Measurements from ENCODE around the gene MKNK2. TPM values are rescaled to one million over a fixed set of nuclear protein-coding genes. Genes with fewer than 3 reads are reported as not detected.

The MKNK2 gene
- total and polyA plus RNA-seq, 10 of the 15 experiments (the other 5 are each of a cell fraction or from before 2014, with no cell fraction given): 9.6 to 365 (median 69.9) TPM

- TF ChIP-seq MAX (IDR thresholded peaks at IDR 0.05; ENCODE audit: low read depth, low read length) (peak; percentile 90), EGR1 (IDR thresholded peaks at IDR 0.05; ENCODE audit: borderline replicate concordance in 1 of 2, low read depth in 2 of 2, low read length in 2 of 2) (peak in 1 of 2 experiments; percentile 41; a peak in 1 of 3 replicates), POLR2AphosphoS2 (IDR thresholded peaks at IDR 0.05; ENCODE audit: low read depth, low read length) (0 out of 2 replicates have a peak, but pooled peaks have one; percentile 56), NRF1 (conservative IDR thresholded peaks at IDR 0.05; ENCODE audit: low read depth, low read length) (peak; percentile 48), NFIC (IDR thresholded peaks at IDR 0.05; ENCODE audit: low read depth, low read length) (no peak), ZBTB11 (CRISPR knock-in tag; IDR thresholded peaks at IDR 0.05) (no peak), CBFB (IDR thresholded peaks at IDR 0.05; ENCODE audit: low read depth) (peak; percentile 26; the same call in 1 of the 2 replicates), SMAD1 (IDR thresholded peaks at IDR 0.05; ENCODE audit: low read depth, partially characterized antibody) (peak; percentile 1), POLR2AphosphoS5 (IDR thresholded peaks at IDR 0.05; ENCODE audit: low read length) (no peak), BMI1 (IDR thresholded peaks at IDR 0.05; ENCODE audit: borderline replicate concordance) (no peak), PAX5 (IDR thresholded peaks at IDR 0.05; ENCODE audit: borderline replicate concordance, low read depth, low read length) (0 out of 2 replicates have a peak, but pooled peaks have one; percentile 29), USF2 (IDR thresholded peaks at IDR 0.05; ENCODE audit: borderline replicate concordance, low read depth, low read length) (no peak), PRDM15 (CRISPR knock-in tag; IDR thresholded peaks at IDR 0.05) (0 out of 2 replicates have a peak, but pooled peaks have one; percentile 3), TCF3 (IDR thresholded peaks at IDR 0.05; ENCODE audit: borderline replicate concordance, insufficient read depth, low read depth, low read length) (no peak; the same call in 1 of the 2 replicates), HDGF (IDR thresholded peaks at IDR 0.05) (no peak), ELK1 (IDR thresholded peaks at IDR 0.05; ENCODE audit: low read depth, low read length) (peak; percentile 66; the same call in 1 of the 2 replicates), SIX5 (IDR thresholded peaks at IDR 0.05; ENCODE audit: low read depth, low read length, severe bottlenecking) (peak; percentile 16), SREBF2 (IDR thresholded peaks at IDR 0.05; ENCODE audit: low read length) (no peak), MYB (IDR thresholded peaks at IDR 0.05; ENCODE audit: borderline replicate concordance, low read depth, low read length) (no peak), LARP7 (IDR thresholded peaks at IDR 0.05) (peak; percentile 100), CHD4 (IDR thresholded peaks at IDR 0.05) (no peak), CHD2 (IDR thresholded peaks at IDR 0.05; ENCODE audit: borderline replicate concordance, low read depth, low read length) (peak; percentile 98)
Measured at GRCh38 chr19:2096034-2096479, 45.0 kb upstream of the MKNK2 start, which contains the start of gene MOB3A (continued).
